GM12865 (cell line): ENCODE measurements around the gene LRTM1.

Experiments used
- DNase-seq: peaks from one replicate; pipeline ENCODE4 v3.0.0; 2010; ENCODE audit warnings: low read depth
- H3K4me3 ChIP-seq: 2 replicates; pipeline ENCODE4 v1.5.1; 2011; ENCODE audit warnings: mild to moderate bottlenecking, low read depth, low read length, control low read depth
- TF ChIP-seq, protein P1 (sequence below): IDR thresholded peaks from 2 replicates; pipeline ENCODE4 v1.5.1; 2011; ENCODE audit warnings: low read length, control low read depth, low read depth, inconsistent platforms; ENCODE audit not compliant: insufficient read depth; ENCODE audit errors: missing control alignments

Gene LRTM1

DNA sequence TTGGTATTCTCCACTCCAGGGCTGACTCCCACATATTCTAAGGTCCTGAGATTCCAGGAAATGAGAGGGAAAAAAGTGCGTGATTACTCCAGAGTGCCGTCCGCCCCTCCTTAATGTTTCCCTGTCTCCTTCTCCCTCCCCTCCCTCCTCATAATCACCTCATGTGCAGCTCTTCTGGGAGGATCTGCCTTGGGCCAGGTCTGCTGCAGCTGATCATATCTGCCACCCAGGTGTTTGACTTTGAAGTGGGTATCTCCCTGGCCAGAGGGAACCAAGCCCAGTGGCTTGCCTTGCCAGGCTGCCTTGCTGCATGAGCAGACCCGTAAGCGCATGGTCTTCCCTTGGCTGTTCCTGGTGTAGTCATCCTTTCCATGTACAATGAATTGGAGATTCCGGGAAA is 28.1 kb upstream of the LRTM1 start:
- TF ChIP-seq, protein P1, sequence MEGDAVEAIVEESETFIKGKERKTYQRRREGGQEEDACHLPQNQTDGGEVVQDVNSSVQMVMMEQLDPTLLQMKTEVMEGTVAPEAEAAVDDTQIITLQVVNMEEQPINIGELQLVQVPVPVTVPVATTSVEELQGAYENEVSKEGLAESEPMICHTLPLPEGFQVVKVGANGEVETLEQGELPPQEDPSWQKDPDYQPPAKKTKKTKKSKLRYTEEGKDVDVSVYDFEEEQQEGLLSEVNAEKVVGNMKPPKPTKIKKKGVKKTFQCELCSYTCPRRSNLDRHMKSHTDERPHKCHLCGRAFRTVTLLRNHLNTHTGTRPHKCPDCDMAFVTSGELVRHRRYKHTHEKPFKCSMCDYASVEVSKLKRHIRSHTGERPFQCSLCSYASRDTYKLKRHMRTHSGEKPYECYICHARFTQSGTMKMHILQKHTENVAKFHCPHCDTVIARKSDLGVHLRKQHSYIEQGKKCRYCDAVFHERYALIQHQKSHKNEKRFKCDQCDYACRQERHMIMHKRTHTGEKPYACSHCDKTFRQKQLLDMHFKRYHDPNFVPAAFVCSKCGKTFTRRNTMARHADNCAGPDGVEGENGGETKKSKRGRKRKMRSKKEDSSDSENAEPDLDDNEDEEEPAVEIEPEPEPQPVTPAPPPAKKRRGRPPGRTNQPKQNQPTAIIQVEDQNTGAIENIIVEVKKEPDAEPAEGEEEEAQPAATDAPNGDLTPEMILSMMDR = no peak
- no peak for DNase-seq
- no peak overlapping the region for H3K4me3 ChIP-seq

DNA sequence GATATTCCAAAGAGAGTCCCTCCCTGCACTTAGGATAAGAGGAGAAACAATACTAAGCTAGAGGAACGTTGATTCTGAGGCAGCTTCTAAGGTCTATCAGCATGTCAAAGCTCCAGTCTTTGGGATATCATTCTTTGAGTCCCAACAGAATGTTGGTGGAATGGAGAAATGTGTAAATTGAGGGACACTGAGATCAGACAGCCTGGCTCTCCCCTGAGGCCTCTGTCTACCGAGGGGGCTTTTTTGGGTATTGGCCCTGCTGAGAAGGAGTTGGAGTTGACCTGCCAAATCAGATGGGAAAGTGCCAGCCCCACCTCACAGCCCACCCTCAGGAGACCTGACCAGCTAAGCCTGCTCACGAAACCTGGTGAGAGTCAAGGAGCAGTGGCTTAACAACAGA is 27.6 kb upstream of the LRTM1 start:
- DNase-seq = no peak
- TF ChIP-seq, protein P1 = no peak
- H3K4me3 ChIP-seq = no peak overlapping the region

DNA sequence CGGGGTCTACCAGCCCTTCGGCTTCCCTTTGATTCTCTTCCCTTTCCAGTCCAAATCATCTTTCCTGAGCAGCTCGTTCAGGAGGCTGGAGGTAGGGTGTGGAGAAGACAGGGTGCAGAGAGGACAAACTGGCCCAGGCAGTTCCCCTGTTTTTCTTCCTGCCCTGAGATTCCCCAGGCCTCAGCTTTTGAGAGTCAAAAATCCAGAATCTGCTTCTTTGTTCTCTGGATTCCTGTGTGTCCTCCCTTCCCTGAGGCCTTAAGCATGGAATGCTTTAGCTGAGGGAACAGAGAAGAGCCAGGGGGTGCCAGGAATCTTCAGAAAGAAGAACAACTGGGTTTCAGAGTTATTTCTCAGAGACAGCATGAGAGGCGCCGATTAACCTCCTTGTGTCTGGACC is 26.7 kb upstream of the LRTM1 start:
- no peak overlapping the region for H3K4me3 ChIP-seq
- TF ChIP-seq, protein P1 = no peak
- no peak for DNase-seq

DNA sequence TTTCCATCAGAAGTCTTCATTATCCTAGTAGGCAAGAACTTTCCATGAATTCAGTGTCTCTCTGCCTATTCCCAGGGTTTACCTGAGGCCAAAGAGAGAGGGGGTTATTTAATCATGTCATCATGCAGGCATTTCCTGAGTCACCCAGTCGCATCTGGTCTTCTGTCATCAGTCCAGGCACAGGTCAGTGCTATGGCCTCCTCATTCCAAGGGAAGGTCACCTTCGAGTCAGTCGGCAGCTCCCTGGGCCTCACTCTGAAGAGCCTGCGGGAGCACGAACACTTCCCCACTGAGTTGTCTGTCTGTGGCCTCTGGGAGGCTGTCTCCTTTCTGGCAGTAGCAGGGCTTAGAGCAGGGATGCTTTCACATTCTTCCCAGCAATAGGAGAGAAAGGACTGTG is 26.2 kb upstream of the LRTM1 start:
- TF ChIP-seq, protein P1 = no peak
- H3K4me3 ChIP-seq = no peak overlapping the region
- no peak for DNase-seq

DNA sequence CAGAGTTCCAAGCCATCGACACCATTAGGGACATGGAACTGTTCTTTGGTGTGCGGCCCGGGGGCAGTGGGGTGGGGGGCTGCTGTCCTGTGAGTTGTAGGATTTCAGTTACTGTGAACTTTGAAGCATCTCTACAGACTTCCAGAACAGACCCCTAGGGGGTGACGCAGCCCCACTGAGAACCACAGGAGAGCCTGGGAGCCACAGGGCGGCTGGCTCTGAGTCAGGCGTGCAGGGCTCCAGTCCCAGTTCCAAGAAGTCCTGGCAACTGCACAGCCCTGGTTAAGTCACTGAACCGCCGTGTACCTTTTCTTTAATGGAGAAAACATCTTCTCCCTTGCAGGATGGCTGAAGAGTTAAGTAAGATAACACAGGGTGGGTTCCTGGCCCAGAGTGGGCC is 23.5 kb upstream of the LRTM1 start:
- peak; percentile 4 for DNase-seq
- H3K4me3 ChIP-seq = no peak overlapping the region
- TF ChIP-seq, protein P1 = peak; percentile 12

- H3K4me3 ChIP-seq = no peak overlapping the region
- DNase-seq = no peak
- TF ChIP-seq, protein P1 = no peak
Observed at GRCh38 chr3:54950391-54951003, 22.6 kb upstream of the LRTM1 start.

GRCh38 chr3:54949491-54950044 is 21.7 kb upstream of the LRTM1 start:
- no peak overlapping the region for H3K4me3 ChIP-seq
- DNase-seq = no peak
- TF ChIP-seq, protein P1 = no peak
